ENCODE measurements around the gene SETD7. TPM values are rescaled to one million over a fixed set of nuclear protein-coding genes. Genes with fewer than 3 reads are reported as not detected.
A peak's percentile ranks its signal among the peaks of the same experiment; 100 is the strongest.

The SETD7 gene
- total and polyA plus RNA-seq, 2 of the 4 experiments (the other 2 are of a cell fraction) = 17.0 to 46.6 TPM

- CTCF ChIA-PET = no interaction called here
- H3K4me3 ChIP-seq (ENCODE audit: insufficient read depth, low read depth, low read length) = no peak overlapping the region
- H3K9ac ChIP-seq (ENCODE audit: low read depth, low read length) = no peak overlapping the region
- no peak overlapping the region for H2AFZ ChIP-seq (replicated peaks; ENCODE audit: low read length, poor library complexity)
- no peaks in the 10 kb centered on the region for H3K9me3 ChIP-seq (ENCODE audit: control insufficient read depth, insufficient read depth, low read length)
- H4K91ac ChIP-seq (ENCODE audit: insufficient read depth, low read depth, low read length) = no peak overlapping the region
- no peak overlapping the region for H2BK20ac ChIP-seq (ENCODE audit: low read depth, low read length)
- H4K5ac ChIP-seq (ENCODE audit: low read depth, low read length) = no peak overlapping the region
- H3K36me3 ChIP-seq (ENCODE audit: control insufficient read depth, insufficient read depth, low read length) = no peaks in the 10 kb centered on the region
- no peak overlapping the region for H3K18ac ChIP-seq (ENCODE audit: low read depth, low read length)
- no peaks in the 10 kb centered on the region for H3K79me1 ChIP-seq (ENCODE audit: low read depth in 1 of 2, low read length in 2 of 2)
- no peak overlapping the region for H3K23ac ChIP-seq (ENCODE audit: low read depth, low read length)
- TF ChIP-seq CHD1 (IDR thresholded peaks at IDR 0.05; ENCODE audit: low read depth, low read length) (no peak), RCOR1 (IDR thresholded peaks at IDR 0.05; ENCODE audit: insufficient replicate concordance, low read length) (no peak), MAFK (IDR thresholded peaks at IDR 0.05; ENCODE audit: low read depth, low read length) (peak; percentile 54)
- no peak overlapping the region for H2AK5ac ChIP-seq (ENCODE audit: low read depth, low read length)
- POLR2A ChIA-PET (ENCODE audit: unreplicated experiment) = no interaction called here
- H3K4me2 ChIP-seq (ENCODE audit: low read depth, low read length) = no peak overlapping the region
- dilution Hi-C loops (cut with HindIII; ENCODE audit: low sequenced_read_pairs, unreplicated experiment) (no loop called here), intact Hi-C loops (cut with micrococcal nuclease) (loop anchor here (10.0 kb wide), 1 partner anchor 359 kb away; no protein-coding TSS in a partner anchor), in situ Hi-C loops (cut with MboI; ENCODE audit: low sequenced_read_pairs) (no loop called here)
- no peak overlapping the region for H3K14ac ChIP-seq (replicated peaks; ENCODE audit: low read depth, low read length)
- BruUV-seq (replicated peaks) = no TSS peak
- no peak overlapping the region for H4K8ac ChIP-seq (ENCODE audit: low read depth in 2 of 2, low read length in 2 of 2)
- ATAC-seq (ENCODE audit: low read depth) = no peak
- no peak overlapping the region for H2BK120ac ChIP-seq (ENCODE audit: low read depth, low read length)
- H4K20me1 ChIP-seq (ENCODE audit: insufficient read depth, low read length) = no peaks in the 10 kb centered on the region
- no peak overlapping the region for H3K56ac ChIP-seq (ENCODE audit: extremely low read depth, insufficient read depth, low read length)
- no peak overlapping the region for H2BK5ac ChIP-seq (ENCODE audit: low read depth, low read length, poor library complexity, severe bottlenecking)
- H3K9me1 ChIP-seq (ENCODE audit: insufficient read depth, low read length) = no peaks in the 10 kb centered on the region
- no peak overlapping the region for H2AK9ac ChIP-seq (replicated peaks; ENCODE audit: low read depth, low read length, poor library complexity)
- DNase-seq = no peak
- peaks cover 2% of the 10 kb centered on the region for H3K4me1 ChIP-seq (ENCODE audit: control insufficient read depth, insufficient read depth, low read length)
- no peak overlapping the region for H2BK15ac ChIP-seq (ENCODE audit: low read depth, low read length)
- no peak overlapping the region for H3K27ac ChIP-seq (ENCODE audit: insufficient read depth, low read length)
- H3K4ac ChIP-seq (ENCODE audit: low read depth, low read length) = no peak overlapping the region
- H3K27me3 ChIP-seq (ENCODE audit: control insufficient read depth, insufficient read depth, low read length) = peaks cover 11% of the 10 kb centered on the region
- WGBS, 2 experiments (ENCODE audit: extremely low coverage in 2 of 2, insufficient read length in 1 of 2) = no CpG with 5 or more reads among the region's 2 CpGs
Observed at GRCh38 chr4:139563515-139563914, 7.5 kb upstream of the SETD7 start.
